ENCODE results near the gene PECR.

PECR gene

GRCh38 chr2:216081487-216082116 is at the start of gene PECR, which contains the start of gene TMEM169 (continued):
- TF ChIP-seq HIC1 (tag by site-specific recombination; IDR thresholded peaks at IDR 0.05) (peak; percentile 58; the same call in 1 of the 2 replicates), PRDM4 (tag by site-specific recombination; IDR thresholded peaks at IDR 0.05) (0 out of 2 replicates have a peak, but pooled peaks have one; percentile 16), ZBTB8A (tag by site-specific recombination; IDR thresholded peaks at IDR 0.05) (peak; percentile 61; the same call in 1 of the 2 replicates), ZBTB17 (tag by site-specific recombination; IDR thresholded peaks at IDR 0.05) (peak; percentile 82), ZNF843 (tag by site-specific recombination; IDR thresholded peaks at IDR 0.05) (peak; percentile 48; the same call in 1 of the 2 replicates), ZNF2 (tag by site-specific recombination; IDR thresholded peaks at IDR 0.05) (peak; percentile 83), ZNF596 (tag by site-specific recombination; IDR thresholded peaks at IDR 0.05) (no peak)

- H3K36me3 ChIP-seq (ENCODE audit: control insufficient read depth in 2 of 2, insufficient read depth in 1 of 2, low read length in 2 of 2): peaks cover 95 to 99% of the 10 kb centered on the region in 2 experiments
- H3K4me3 ChIP-seq (ENCODE audit: low read depth, low read length): no peak overlapping the region
- CTCF ChIA-PET: interaction anchor here (0.6 to 1.2 kb wide), 6 partner anchors 10 to 536 kb away, joined by 3 to 6 read pairs (median 3); no protein-coding TSS in a partner anchor
- POLR2A ChIA-PET: no interaction called here
- H3K27ac ChIP-seq (ENCODE audit: extremely low read depth, low read depth, low read length): no peak overlapping the region
- no peaks in the 10 kb centered on the region for H3K9me3 ChIP-seq (ENCODE audit: control insufficient read depth, insufficient read depth, low read depth, low read length)
- no peak for TF ChIP-seq ZNF404 (tag by site-specific recombination; IDR thresholded peaks at IDR 0.05)
- TF ChIP-seq ZNF18 (tag by site-specific recombination; IDR thresholded peaks at IDR 0.05): no peak
- no peak for TF ChIP-seq ZNF670 (tag by site-specific recombination; IDR thresholded peaks at IDR 0.05; ENCODE audit: low read depth)
- no peak for TF ChIP-seq ZNF549 (tag by site-specific recombination; IDR thresholded peaks at IDR 0.05)
- H3K4me1 ChIP-seq (ENCODE audit: control insufficient read depth, insufficient read depth, low read length): no peaks in the 10 kb centered on the region
Measured at GRCh38 chr2:216130346-216130971, 48.9 kb upstream of the PECR start.

- peaks cover 96 to 99% of the 10 kb centered on the region in 2 experiments for H3K36me3 ChIP-seq (ENCODE audit: control insufficient read depth in 2 of 2, insufficient read depth in 1 of 2, low read length in 2 of 2)
- H3K9me3 ChIP-seq (ENCODE audit: control insufficient read depth, insufficient read depth, low read depth, low read length): no peaks in the 10 kb centered on the region
- H3K4me3 ChIP-seq (ENCODE audit: low read depth, low read length): no peak overlapping the region
- CTCF ChIA-PET: interaction anchor here (0.7 kb wide), 2 partner anchors 47 to 157 kb away, joined by 3 to 4 read pairs; no protein-coding TSS in a partner anchor
- H3K27ac ChIP-seq (ENCODE audit: extremely low read depth, low read depth, low read length): no peak overlapping the region
- no peaks in the 10 kb centered on the region for H3K4me1 ChIP-seq (ENCODE audit: control insufficient read depth, insufficient read depth, low read length)
- POLR2A ChIA-PET: no interaction called here
- no peak for TF ChIP-seq ZNF600 (tag by site-specific recombination; IDR thresholded peaks at IDR 0.05)
- no peak for TF ChIP-seq KLF10 (tag by site-specific recombination; IDR thresholded peaks at IDR 0.05)
- no peak for TF ChIP-seq YY1 (tag by site-specific recombination; IDR thresholded peaks at IDR 0.05)
- no peak for TF ChIP-seq ZNF658 (tag by site-specific recombination; IDR thresholded peaks at IDR 0.05)
- no peak for TF ChIP-seq ZNF148 (tag by site-specific recombination; IDR thresholded peaks at IDR 0.05; ENCODE audit: borderline replicate concordance)
- no peak for TF ChIP-seq ZNF26 (tag by site-specific recombination; IDR thresholded peaks at IDR 0.05)
- no peak for TF ChIP-seq ZNF473 (tag by site-specific recombination; IDR thresholded peaks at IDR 0.05)
- TF ChIP-seq ZNF37A (tag by site-specific recombination; IDR thresholded peaks at IDR 0.05): no peak
- no peak for TF ChIP-seq ZNF701 (tag by site-specific recombination; IDR thresholded peaks at IDR 0.05)
- no peak for TF ChIP-seq ZNF169 (tag by site-specific recombination; IDR thresholded peaks at IDR 0.05)
- no peak for TF ChIP-seq ZNF510 (tag by site-specific recombination; IDR thresholded peaks at IDR 0.05; ENCODE audit: insufficient replicate concordance)
- no peak for TF ChIP-seq PRDM1 (tag by site-specific recombination; IDR thresholded peaks at IDR 0.05)
Measured at GRCh38 chr2:216126943-216127342, 45.3 kb upstream of the PECR start.
